HK-2 (cell line): ENCODE measurements around the gene PCDHGB5.
"Not testable (repeated sequence)": the region's sequence is repeated elsewhere in the genome, so short reads cannot be mapped to it uniquely, and the experiment has no call there.

Source experiments
- DNase-seq: peaks from one replicate; pipeline ENCODE4 v3.0.0-alpha.2; 2018; ENCODE audit not compliant: unreplicated experiment

The PCDHGB5 gene

GRCh38 chr5:141412854-141413539 lies 15.2 kb downstream of the PCDHGB5 start, which contains the start of gene PCDHGA10:
TSS of gene PCDHGA10 (plus strand) at chr5:141412987. CDS start at chr5:141413176, 189 bp downstream.
- no peak for DNase-seq

DNA sequence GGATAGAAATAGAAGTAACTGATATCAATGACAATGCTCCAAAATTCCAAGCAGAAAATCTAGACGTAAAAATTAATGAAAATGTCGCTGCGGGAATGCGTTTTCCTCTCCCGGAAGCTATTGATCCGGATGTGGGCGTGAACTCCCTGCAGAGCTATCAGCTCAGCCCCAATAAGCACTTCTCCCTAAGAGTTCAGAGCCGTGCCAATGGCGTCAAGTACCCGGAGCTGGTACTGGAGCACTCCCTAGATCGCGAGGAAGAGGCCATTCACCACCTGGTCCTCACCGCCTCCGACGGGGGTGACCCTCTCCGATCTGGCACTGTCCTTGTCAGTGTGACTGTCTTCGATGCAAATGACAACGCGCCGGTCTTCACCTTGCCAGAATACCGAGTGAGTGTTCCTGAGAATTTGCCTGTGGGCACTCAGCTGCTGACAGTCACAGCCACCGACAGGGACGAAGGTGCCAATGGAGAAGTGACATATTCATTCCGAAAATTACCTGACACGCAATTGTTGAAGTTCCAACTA lies 15.9 kb downstream of the PCDHGB5 start:
- no peak for DNase-seq

GRCh38 chr5:141414548-141415274 lies 17.0 kb downstream of the PCDHGB5 start:
- DNase-seq: not testable (repeated sequence)

DNA sequence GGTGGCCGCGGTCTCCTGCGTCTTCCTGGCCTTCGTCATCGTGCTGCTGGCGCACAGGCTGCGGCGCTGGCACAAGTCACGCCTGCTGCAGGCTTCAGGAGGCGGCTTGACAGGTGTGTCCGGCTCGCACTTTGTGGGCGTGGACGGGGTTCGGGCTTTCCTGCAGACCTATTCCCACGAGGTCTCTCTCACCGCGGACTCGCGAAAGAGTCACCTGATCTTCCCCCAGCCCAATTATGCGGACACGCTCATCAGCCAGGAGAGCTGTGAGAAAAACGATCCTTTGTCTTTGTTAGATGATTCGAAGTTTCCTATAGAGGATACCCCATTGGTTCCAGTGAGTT lies 17.5 kb downstream of the PCDHGB5 start:
- not testable (repeated sequence) for DNase-seq

DNA sequence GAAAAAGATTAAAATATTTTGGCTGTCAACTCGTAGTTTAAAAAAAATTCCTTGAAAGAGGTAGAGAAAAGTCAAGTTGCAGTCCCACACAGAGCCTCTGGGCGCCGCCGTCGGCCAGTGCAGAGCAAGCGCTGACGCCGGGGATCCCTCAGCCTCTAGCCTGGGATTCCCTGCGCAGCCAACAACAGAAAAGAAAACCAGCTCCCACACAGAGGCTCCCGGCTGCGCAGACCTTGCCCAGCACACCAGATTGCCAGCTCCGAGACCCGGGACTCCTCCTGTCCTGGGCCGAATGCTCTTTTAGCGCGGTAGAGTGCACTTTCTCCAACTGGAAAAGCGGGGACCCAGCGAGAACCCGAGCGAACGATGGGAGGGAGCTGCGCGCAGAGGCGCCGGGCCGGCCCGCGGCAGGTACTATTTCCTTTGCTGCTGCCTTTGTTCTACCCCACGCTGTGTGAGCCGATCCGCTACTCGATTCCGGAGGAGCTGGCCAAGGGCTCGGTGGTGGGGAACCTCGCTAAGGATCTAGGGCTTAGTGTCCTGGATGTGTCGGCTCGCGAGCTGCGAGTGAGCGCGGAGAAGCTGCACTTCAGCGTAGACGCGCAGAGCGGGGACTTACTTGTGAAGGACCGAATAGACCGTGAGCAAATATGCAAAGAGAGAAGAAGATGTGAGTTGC lies 19.9 kb downstream of the PCDHGB5 start, which contains the start of gene PCDHGB7:
Gene PCDHGB7 (plus strand): TSS at position 184 of the 679 bp plus-strand sequence. CDS start 183 bp downstream, at position 367.
- not testable (repeated sequence) for DNase-seq

DNA sequence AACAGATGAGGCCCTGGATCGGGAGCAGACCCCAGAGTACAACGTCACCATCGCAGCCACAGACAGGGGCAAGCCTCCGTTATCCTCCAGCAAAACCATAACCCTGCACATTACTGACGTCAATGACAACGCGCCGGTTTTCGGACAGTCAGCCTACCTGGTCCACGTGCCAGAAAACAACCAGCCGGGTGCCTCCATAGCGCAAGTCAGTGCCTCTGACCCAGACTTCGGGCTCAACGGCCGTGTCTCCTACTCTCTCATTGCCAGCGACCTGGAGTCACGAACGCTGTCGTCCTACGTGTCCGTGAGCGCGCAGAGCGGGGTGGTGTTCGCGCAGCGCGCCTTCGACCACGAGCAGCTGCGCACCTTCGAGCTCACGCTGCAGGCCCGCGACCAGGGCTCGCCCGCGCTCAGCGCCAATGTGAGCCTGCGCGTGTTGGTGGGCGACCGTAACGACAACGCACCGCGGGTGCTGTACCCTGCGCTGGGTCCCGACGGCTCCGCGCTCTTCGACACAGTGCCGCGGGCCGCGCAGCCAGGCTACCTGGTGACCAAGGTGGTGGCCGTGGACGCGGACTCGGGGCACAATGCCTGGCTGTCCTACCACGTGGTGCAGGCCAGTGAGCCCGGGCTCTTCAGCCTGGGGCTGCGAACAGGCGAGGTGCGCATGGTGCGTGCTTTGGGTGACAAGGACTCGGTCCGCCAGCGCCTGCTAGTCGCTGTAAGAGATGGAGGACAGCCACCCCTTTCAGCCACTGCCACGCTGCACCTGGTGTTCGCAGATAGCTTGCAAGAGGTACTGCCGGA lies 21.5 kb downstream of the PCDHGB5 start:
- no peak for DNase-seq

DNA sequence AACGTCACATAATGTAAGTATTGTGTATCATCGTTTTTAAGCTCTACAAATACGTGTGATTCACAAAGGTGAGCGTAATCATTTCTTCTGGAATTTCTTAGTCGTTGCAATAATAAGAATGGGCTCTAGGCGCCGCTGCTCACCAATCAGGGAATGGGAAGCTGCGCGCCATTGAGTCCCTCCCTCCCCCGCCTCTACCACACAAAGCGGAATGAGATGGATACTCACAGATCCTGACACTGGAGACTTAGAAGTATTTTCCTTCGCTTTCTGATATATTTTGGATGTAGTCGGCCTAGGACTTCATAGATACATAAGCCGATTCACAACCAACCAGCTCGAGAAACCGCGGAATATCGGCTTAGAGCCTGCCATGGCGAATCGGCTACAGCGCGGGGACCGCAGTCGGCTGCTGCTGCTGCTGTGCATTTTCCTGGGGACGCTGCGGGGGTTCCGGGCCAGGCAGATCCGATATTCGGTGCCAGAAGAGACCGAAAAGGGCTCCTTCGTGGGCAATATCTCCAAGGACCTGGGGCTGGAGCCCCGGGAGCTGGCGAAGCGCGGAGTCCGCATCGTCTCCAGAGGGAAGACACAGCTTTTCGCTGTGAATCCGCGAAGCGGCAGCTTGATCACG lies 23.2 kb downstream of the PCDHGB5 start, which contains the start of gene PCDHGA11:
Gene PCDHGA11 (plus strand): TSS at position 197 of the 634 bp plus-strand sequence. CDS start 177 bp downstream, at position 374.
- DNase-seq: no peak

GRCh38 chr5:141421489-141421855 lies 23.7 kb downstream of the PCDHGB5 start:
- DNase-seq: no peak

- DNase-seq: no peak
These were observed 25.1 kb downstream of the PCDHGB5 start for GRCh38 chr5:141422742-141423291.

DNA sequence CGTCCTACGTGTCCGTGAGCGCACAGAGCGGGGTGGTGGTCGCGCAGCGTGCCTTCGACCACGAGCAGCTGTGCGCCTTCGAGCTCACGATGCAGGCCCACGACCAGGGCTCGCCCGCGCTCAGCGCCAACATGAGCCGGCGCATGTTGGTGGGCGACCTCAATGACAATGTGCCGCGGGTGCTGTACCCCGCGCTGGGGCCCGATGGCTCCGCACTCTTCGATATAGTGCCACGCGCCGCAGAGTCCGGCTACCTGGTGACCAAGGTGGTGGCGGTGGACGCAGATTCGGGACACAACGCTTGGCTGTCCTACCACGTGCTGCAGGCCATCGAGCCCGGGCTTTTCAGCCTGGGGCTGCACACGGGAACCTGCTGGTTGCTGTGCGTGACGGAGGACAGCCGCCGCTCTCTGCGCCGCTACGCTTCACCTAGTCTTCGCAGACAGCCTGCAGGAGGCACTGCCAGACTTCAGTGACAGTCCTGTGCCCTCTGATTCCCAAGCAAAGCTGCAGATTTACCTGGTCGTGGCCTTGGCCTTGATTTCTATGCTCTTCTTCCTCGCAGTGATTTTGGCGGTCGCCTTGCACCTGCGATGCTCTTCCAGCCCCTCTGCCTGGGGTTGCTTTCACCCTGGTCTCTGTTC lies 30.2 kb downstream of the PCDHGB5 start:
- DNase-seq: no peak

DNA sequence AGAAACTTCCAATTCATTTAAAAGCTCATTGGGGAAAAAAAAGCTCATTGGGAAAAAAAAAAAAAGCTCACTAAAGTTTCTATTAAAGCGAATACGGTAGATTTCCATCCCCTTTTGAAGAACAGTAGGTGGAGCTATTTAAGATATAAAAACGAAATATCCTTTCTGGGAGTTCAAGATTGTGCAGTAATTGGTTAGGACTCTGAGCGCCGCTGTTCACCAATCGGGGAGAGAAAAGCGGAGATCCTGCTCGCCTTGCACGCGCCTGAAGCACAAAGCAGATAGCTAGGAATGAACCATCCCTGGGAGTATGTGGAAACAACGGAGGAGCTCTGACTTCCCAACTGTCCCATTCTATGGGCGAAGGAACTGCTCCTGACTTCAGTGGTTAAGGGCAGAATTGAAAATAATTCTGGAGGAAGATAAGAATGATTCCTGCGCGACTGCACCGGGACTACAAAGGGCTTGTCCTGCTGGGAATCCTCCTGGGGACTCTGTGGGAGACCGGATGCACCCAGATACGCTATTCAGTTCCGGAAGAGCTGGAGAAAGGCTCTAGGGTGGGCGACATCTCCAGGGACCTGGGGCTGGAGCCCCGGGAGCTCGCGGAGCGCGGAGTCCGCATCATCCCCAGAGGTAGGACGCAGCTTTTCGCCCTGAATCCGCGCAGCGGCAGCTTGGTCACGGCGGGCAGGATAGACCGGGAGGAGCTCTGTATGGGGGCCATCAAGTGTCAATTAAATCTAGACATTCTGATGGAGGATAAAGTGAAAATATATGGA lies 32.8 kb downstream of the PCDHGB5 start, which contains the start of gene PCDHGA12:
Gene PCDHGA12 (plus strand): TSS at position 176 of the 782 bp plus-strand sequence. CDS start 253 bp downstream, at position 429.
- DNase-seq: no peak

GRCh38 chr5:141431286-141431685 lies 33.5 kb downstream of the PCDHGB5 start:
- DNase-seq: no peak

DNA sequence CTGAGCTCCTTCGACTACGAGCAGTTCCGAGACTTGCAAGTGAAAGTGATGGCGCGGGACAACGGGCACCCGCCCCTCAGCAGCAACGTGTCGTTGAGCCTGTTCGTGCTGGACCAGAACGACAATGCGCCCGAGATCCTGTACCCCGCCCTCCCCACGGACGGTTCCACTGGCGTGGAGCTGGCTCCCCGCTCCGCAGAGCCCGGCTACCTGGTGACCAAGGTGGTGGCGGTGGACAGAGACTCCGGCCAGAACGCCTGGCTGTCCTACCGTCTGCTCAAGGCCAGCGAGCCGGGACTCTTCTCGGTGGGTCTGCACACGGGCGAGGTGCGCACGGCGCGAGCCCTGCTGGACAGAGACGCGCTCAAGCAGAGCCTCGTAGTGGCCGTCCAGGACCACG lies 34.6 kb downstream of the PCDHGB5 start:
- DNase-seq: not testable (repeated sequence)

GRCh38 chr5:141432726-141433125 lies 35.0 kb downstream of the PCDHGB5 start:
- not testable (repeated sequence) for DNase-seq

DNA sequence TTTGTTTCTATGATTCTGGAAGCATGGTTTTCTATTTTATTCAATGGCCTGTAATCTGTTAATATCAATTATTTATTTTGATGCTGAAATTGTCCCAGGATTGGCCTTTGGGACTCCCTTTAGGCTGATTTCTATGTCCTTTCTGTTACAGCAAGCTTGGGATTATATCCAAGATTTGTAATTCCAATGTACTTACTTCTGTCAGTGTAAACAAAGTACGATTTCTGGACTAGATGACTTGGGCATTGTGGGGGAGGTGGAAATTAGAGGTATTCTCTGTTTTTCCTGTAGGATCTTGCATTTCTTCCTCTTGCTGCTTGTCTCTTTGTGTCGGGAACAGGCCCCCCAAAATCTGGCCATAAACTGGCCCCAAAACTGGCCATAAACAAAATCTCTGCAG lies 36.3 kb downstream of the PCDHGB5 start:
- no peak for DNase-seq

DNA sequence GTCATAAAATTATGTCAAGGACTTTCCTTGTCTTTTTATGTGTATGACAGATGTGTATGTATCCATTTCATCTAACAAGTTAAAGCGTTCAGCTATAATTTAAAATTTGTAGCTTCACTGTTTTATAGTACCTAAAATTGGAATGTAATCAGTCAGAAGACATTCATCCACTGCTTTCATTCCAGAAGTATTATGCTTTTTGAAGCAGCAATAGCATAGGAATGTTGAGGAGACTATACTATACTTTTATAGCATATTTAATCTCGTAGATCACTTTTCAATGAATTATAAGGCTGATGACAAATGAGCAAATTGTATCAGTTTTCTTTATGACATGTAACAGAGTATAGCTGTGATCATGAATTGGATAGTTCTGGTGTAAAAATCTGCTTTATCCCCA lies 39.5 kb downstream of the PCDHGB5 start:
- no peak for DNase-seq

- DNase-seq: no peak
These were observed 41.8 kb downstream of the PCDHGB5 start for GRCh38 chr5:141439411-141440141.

- DNase-seq: no peak
These were observed 42.6 kb downstream of the PCDHGB5 start for GRCh38 chr5:141440341-141440740.
